Stimulated activated CD8-positive, alpha-beta memory T cell treated with anti-CD3 and anti-CD28 coated beads, Interleukin-12 subunit alpha, Interleukin-12 subunit beta, amount 100 ng/mL, for 1 hour (primary cell): ENCODE measurements around the gene HAAO.

ENCODE experiments used
- DNase-seq: peaks from one replicate; pipeline ENCODE4 v3.0.0-alpha.2; 2020; ENCODE audit warnings: low read depth

HAAO gene

DNA sequence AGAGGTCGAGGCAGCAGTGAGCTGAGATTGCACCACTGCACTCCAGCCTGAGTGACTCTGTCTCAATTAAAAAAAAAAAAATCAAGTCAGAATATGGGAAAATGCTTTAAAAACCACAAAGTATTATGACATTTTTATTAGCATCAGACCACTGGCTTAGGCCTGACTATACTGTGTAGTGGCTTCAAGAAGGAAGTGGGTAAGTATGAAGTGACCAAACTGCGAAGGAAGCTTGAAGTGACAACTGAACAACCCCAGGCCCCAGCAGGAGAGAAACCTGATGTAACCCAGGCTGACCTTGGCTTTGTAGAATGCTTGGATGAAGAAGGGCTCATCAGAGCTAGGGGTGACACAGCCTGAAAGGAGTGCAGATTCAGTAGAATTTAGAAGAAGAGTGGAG, 21.4 kb upstream of the HAAO start:
- no peak for DNase-seq

DNA sequence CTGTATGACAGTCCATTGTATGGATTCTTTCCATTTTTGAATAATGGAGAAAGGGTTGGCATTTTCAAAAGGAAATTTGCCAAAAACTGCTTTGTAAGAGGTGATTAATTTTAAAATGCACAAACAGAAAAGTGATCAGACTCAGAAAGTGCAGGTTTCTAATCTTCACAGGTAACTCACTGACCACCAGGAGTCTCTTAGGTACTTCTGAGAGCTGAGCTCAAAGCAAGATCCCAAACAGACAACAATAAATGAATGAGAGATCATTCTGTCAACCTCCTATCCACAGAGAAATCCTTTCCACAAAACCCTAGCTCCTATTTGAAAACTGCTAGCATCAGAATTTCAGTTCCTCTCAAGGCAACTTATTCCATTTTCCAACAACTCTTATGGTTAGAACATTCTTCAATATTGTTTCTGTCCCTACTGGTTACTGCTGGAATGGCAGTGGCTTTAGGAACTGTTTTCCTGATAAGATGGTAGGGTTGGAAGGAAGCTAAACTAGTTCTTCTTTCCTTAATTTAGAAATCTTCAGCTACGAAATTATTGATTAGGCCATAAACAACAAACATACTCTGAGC, 20.6 kb upstream of the HAAO start:
- no peak for DNase-seq

DNA sequence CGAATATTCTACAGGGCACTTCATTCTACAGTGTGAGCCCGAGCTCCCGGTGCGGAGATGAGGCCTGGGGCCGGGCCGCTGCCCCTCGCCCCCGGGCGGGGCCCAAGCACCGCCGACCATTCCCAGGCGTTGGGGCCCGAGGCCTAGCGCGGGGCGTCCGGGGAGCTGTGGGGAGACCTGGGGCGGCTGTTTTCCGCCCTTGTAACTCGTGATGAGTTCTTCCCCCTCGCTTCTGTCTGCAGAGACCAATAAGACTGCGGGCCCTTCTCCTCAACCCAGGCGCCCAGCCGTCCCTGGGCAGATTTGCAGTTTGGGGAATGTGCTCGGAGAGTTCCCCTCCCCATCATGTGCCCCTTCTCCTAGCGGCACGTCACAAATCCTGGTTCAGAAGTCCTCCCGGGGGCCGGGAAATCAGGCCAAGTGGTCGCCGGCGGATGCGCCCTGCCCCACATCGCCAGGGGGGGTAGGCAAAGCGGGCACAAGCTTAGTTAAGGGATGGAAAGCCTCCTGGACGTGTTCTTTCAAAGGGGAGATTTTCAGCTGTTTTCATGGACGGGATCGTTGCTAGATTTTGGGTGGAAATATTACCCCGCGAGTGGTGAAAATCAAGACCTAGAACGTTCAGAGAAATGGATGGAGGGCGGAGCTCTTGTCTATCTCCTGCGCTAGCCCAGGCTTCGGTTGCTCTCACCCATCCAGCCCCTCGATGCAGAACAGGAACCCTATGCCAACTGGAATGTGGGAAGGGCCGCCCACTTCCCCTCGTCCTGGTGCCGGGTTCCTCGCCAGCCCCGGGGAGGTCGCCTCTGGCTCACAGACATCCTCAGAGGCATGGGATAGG, 18.8 kb upstream of the HAAO start:
- peak; percentile 15 for DNase-seq

DNA sequence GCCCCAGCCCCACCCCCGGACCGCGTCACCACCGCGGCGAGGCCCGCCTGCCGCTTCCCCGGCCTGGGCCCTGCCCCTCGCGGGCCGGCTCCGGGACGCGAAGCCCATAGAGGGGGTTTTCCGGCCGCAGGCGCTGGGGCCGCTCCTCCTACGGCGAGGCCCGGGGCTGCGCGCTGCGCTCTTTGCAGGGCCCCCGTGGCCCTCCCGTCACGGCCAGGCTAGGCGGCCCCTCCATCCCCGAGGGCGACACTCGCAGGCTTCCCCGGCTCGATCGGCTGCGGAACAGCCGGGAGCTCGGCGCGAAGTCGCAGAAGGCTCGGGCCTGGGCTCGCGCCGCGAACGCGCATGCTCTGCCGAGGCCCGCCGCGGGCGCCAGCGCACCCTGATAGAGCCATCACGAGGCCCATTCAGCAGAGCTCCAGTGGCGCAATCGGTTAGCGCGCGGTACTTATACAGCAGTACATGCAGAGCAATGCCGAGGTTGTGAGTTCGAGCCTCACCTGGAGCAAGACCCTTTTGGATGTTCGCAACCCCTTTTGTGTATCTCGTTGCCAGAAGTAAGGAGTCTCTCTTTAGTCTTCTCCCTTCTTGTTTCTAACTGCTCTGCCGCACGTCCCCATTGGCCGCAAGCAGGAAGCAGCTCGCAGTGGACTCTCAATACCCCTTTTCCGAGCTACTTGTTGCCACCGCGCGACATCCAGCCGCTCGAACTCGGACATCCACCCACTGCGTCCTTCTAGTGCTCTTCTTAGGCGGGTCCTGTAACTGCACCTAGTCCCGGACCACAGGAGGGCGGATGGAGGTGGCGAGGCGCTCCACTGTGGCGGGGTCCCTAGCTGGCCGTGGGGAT, 18.0 kb upstream of the HAAO start:
- peak; percentile 87 for DNase-seq

DNA sequence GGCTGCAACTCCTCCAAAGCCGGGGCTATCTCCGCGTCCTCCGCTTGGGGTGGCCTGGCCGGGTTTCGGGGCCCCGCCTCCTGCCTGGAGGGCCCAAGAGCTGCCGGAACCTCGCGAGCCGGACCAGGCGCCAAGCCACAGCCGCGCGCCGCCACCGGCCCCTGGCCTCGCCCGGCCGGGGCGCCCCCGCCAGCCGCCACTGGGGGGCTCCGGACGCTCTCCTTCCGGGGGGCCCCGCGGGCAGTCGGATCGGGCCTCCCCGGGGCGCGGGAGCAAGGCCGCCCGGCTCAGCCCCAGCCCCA, 17.4 kb upstream of the HAAO start:
- peak; percentile 41 for DNase-seq

DNA sequence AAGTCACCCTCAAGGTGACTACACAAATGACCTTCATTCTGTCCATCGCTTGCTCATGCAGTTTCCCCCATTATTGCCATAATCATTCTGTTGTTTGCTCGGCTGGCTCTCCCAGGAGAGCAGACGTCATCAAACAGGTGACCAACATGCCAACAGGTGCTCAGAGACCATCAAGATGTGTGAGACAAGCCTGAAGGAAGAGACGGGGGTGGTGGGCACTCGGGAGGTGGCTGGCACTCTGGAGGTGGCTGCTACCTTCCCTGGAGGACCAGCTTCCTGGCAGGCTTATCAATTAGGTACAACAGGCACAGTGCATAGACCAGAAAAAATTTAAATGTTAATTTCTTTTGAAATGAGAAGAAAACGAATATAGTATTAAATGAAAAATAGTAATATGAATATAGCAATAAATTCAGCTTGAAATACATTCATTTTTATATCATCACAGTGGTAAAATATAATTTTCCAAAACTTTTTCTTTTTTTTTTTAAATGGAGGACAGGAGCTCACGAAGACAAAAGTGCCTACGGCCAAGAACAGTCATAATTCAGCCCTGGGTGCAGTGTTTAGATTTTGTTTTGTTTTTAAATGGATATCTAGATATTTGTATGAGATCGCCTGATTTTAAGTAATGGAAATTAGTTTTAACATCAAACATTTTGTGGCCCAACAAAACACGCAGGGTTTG, 16.9 kb upstream of the HAAO start:
- no peak for DNase-seq

DNA sequence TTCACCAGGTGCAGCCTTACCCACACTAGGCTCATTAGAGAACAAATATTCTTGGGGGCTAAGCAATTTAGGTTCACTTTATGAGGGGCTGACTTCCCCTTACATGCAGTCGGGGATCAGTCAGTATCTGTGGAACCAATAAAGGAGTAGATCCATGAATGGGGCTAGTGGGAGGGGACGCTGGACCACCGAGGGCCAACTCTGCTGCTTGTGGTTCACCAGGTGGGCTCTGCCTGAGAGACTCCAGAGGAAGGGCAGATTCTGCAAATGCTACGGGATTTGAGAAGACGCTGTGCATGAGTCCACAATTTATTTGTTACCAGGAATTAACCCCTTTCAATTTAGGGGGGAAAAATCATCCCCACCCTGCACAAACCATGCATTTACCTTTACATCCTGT, 15.9 kb upstream of the HAAO start:
- no peak for DNase-seq

DNA sequence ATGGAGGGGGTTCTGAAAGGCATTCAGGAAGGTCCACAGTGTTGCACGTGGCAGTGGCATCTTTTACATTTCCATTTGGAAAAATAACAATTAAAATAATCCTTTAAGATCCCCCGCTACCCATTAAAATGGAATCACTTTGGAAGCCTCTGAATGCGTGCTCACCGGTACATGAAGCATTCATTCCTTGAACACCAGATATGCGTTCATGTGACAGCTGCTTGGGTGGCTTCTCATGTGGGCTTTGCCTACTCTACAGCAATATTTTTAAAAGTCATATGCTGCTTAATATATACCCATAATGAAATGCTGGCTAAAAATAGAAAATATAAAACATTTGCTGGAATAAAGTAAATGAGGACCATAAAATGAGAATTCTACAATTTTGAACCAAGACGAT, 14.4 kb upstream of the HAAO start:
- no peak for DNase-seq

DNA sequence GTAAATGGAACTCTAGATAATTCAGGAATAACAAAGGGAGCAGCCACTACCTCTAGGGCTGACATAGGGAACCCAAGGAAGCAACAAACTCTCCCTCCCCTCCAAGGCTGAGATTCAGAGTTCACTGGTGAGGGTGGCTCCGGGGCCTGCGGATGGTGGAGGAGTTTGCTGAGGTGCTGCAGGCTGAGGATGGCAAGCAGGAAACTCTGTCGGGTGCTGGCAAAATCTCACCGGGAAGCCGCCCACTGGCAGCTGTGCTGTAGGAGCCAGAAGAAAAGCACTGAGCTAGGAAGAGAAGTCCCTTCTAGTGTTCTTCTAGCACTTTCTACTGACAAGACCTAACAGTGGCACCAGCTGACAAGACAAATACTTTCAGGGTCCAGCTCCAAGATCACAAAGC, 12.5 kb upstream of the HAAO start:
- no peak for DNase-seq

DNA sequence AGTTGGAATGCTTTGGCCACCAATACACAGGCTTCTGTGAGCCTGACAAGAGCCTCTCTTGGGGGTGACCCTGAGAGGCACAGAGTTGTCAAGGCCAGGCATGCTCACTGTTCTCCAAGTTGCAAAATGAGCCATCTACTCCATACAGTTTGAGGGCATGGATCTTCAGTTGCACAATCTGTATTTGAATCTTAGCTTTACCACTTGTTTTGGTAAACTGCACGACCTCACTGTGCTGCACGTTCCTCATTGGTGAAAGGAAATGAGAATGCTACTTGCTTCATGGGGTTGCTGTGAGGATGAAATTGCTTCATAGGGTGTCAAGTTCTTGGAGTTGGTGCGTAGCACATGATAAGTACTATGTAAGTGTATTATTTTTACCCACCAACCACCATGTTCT, 12.0 kb upstream of the HAAO start:
- DNase-seq, result no peak

DNA sequence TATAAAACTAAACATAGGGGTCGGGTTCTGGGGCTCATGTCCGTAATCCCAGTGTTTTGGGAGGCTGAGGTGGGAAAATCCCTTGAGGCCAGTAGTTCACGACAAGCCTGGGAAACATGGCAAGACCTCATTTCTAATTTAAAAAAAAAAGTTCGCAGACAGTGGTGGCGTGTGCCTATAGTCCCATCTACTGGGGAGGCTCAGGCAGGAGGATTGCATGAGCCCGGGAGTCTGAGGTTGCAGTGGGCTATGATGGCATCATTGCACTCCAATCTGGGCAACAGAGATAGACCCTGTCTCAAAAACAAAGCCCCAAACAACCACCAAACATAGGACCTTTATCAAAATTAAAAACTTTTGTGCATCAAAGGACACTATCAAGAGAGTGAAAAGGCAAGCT, 9.8 kb upstream of the HAAO start:
- no peak for DNase-seq

DNA sequence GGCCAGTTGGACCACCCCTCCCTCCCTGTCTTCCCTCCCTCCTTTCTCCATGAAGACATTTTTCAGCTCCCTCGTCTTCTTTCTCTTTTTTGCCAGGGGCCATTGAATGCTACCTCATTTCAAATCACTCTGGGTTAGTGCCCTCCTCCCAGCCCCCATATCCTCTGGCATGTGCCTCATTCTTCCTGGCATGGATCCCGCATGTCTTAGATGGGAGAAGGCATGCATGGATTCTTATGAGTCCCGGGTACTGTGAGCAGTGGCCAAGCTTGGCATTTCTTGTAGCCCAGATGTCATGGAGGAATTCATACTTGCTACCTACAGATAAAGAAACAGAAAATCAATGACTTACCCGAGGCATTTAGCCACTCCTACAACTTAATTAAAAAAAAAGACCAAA, 9.0 kb upstream of the HAAO start:
- no peak for DNase-seq

DNA sequence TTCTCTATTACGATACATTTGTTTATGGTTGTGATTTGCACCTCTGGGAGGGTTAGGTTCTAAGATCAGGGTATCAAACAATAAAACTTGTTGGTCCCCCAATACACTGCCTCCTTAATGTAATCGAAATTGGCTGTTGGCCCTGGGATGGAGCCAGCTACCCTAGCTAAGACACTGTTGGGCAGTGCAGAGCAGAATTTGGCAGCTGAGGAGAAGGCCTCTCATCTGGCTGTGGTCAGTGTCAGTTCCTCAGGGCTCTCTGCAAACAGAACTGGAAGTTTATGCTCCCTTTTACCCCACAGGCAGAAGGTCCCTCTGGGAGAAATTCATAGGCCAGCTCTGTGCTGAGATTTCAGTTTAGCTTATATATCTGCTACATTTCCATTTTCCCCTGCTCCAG, 8.6 kb upstream of the HAAO start:
- DNase-seq, result no peak

DNA sequence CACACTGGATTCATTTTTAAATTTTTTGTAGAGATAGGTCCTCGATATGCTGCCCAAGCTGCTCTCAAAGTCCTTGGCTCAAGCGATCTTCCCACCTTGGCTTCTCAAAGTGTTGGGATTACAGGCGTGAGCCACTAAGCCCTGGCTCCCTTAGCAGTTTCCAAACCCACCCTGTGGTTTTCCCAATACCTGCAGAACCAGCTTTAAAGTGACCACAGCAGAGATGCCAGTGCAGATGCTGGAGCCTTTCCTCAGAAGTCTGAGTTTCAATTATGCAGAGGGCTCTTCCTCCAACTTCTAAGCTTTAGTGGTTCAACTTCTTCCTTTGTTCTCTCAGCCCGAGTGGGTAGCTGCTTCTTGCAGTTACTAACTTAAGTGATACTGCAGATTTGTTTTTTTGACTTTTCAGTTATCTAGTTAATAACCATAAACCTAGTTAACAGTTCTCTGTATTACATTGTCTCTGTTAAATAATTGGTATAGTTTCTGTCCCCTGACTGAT, 8.1 kb upstream of the HAAO start:
- DNase-seq, result no peak

DNA sequence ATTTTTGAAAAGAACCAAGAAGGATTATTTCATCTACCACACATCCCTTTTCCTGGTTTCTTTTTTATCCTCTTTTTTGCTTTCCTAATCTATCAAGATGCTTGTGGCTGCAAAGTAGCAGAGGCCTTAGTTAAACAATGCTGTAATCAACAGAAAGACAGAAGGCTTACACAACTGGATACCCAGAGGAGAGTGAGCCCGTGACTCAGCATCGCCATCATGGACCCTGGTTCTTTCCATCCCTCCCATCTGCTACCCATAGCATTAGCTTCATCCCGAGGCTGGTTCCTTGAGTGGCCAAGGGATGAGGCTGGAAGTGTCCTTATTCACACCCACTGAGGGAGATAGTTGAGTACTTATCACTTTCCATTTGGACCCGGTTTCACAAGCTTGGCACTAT, 7.5 kb upstream of the HAAO start:
- no peak for DNase-seq

DNA sequence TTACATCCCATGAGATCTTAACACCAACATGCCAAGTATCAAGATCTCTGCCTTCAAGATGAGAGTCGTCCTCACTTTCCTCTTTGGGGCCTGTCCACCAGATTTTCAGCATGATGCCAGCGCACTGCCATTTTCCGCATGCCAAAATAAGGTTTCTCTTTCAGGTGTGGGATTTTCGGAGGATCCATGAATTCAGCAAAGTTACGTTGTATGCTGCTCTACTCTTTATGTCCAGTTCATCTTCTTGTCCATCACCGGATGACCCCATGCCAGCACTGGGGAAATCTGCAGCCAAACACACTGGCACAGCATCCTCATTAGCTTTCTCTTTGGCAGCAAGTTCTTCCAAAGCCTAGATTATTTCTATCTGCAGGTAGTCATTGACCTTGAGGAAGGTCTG, 4.9 kb upstream of the HAAO start:
- no peak for DNase-seq

DNA sequence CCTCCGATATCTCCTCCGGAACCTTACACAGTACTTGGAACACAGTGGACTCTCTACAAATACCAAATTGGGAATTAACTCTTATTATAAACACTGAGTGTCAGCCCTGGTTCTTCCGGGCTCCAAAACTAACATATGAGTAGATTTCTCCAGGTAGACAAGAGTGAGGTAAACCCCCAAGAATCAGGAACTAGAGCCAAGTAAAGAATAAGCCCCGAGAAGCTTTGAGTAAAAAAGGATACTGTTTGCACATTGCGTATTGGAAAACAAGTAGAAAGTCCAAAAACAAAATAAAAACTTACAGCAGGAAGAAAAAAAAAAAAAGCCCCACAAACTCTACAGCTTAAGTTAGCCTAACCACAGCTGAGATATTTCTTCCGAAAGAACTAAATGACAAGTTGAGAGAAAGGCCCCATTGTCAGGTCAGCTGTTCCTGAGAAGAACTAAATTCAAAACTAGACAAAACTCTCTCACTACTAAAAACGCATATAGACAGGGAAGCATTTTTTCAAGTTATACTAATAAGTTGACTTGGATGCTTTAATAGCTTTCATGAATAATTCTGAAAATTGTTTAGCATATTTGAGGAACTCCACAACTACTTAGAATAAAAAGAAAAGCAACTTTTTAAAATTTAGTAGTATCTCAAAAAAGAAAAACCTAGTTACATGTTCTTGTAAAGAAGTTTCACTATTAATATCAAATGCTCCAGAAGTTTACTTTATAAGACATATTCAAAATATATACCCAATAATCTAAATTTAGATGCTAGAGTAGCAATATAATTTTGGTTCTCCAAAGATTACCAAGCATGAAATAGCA, 4.3 kb upstream of the HAAO start:
- DNase-seq, result no peak

DNA sequence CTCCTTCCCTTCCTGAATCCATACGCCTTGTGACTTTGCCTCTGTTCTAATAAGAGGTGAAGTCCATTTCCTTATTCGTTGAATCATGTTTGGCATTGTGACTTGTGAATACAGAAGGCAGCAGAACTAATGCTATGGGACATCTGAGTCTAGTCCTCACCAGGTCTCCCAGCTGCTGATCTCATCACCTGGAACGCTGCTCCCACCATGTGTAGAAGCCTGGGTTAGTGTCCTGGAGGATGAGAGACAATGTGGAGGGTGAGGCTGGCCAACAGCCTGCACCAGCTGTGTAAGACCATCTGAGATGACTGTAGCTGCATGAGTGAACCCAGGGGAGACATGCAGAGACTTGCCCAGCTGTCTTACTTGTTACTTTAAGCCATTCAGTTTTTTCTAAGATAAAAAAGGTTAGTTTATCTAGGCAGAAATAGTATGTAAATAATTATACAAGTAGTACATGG, 3.5 kb upstream of the HAAO start:
- DNase-seq, result no peak

DNA sequence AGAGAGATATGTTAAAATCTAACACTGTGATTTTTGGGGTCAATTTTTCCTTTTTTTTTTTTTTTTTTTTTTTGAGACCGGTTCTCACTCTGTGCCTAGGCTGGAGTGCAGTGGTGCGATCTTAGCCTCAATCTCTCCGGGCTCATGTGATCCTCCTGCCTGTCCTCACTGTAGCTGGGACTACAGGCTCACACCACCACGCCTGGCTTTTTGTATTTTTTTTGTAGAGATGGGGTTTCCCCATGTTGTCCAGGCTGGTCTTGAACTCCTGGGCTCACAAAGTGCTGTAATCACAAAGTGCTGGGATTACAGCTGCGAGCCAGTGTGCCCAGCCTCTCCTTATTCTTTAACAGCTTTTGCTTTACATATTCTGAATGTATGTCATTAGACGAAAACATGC, 2.9 kb upstream of the HAAO start:
- no peak for DNase-seq

DNA sequence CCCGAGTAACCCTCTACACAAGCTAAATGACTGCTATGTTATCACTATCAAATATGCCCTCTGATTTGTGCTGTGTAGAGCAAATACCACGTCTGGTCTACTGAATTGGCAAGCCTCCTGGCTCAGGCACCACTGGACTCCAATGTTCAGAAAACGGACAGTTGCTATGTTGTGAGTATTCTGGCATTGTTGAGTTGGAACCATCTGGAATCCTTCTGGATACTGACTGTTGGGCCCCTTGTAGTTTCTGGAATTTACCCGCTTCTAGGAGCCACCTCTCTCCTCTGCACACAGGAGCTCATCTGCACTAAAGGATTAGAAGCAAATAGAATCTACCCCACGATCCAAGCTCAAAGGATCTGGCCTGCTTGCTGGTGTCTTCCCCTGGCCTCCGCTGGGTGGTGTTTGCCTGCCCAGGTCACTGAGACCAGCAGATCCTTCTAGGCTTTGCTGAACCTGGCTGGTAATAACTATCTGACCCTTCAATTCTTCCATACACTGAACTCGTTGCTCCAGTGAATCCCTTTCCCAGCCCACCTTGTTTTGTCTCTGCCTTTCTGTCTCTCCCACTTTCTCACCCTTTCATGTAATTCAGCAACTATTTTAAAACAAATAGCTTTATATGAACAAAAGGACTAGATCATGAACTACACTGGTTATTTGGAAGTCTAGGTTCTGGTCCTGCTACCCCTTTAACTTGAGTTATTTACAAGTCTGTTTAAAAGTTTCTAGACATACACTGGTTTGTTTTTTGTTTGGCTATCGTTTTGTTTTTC, 2.1 kb upstream of the HAAO start:
- DNase-seq, result no peak
